Body of pancreas (tissue), 4 donors: ENCODE measurements around the gene ARID1B.

ENCODE experiments used
- CTCF ChIP-seq, 7 experiments: fragments of 450-650 bp in 4 of 7; fragments of 200-600 bp in 3 of 7; sonication (generic) in 3 of 7; IDR thresholded peaks; one replicate each; pipeline ENCODE4 v1.5.1; 2016 to 2019; ENCODE audit warnings: antibody characterized with exemption in 7 of 7
- POLR2A ChIP-seq, 3 donors: fragments of 450-650 bp; IDR thresholded peaks; one replicate each; pipeline ENCODE4 v1.6.1; 2016; ENCODE audit warnings: antibody characterized with exemption in 3 of 3, mild to moderate bottlenecking in 2 of 3

GRCh38 chr6:157194110-157194509 is 416.9 kb downstream of the ARID1B start:
- no peak for TF ChIP-seq CTCF (IDR thresholded peaks at IDR 0.05)
- TF ChIP-seq POLR2A (IDR thresholded peaks at IDR 0.05) = no peak
